Muscle of back (tissue), 11 donors: Measurements from ENCODE around the gene CDKN3. TPM values are rescaled to one million over a fixed set of nuclear protein-coding genes. Genes with fewer than 3 reads are reported as not detected.
"Not testable (repeated sequence)": the region's sequence is repeated elsewhere in the genome, so short reads cannot be mapped to it uniquely, and the experiment has no call there.

Experiments used
- DNase-seq, 3 donors: peaks; one replicate each; pipeline versions ENCODE4 v3.0.0 to v3.0.0-alpha.2; 2013
- polyA plus RNA-seq, 10 donors: library from polyadenylated mRNA; unstranded; fragments of 120-200 nt; gene quantifications; one replicate each; pipeline ENCODE4 v1.2.1, GENCODE V29; 2013; ENCODE audit not compliant: insufficient read length in 10 of 10

The CDKN3 gene
- polyA plus RNA-seq, 10 donors, result 24.3 to 36.7 (median 30.5) TPM

DNA sequence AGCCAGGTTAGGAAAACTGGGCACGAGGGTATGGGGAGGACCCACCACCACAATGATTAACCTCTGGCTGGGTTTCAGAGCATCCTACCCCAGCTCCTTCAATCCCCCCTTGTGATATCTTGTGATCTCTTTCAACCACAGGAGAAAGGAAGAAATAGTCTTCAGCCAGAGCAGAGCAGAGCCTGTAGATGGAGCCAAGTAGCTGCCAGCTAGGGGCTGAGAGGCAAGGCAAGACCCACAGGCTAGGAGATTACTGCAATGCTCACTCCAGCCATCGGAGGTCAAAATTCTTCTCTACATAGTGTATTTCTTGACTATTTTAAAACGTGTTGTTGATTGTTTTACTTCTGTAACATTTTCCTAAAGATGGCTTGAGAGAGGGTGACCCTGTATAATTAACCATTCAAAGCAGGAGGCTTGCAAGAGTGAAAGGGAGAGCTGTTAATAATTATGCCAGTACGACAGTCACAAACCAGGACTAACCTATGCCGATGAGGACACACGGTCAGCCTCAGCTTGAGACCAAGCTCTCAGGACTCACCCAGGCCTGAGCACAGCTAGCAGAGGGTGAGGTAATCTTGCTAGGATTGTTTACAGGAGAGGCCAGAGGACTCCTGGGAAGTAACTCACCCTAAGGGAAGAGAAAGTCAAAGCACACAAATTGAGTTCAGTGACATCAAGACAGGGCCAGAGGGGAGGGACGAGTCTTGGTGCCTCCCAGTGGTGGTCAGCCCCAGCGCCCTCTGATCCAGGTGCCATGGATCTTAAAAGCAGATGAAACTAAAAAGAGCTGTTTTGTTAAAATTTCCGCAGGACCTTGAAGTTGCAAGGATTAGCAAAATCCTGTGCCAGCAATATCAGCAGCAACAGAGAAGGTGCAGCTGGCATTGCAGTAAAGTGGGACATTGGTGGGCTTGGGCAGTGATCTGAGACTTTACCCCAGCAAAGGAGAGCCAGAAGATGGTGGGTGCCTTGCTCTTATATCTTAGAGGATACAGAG, 29.8 kb upstream of the CDKN3 start:
- peak in 2 of 3 donors; percentile 28 to 30 for DNase-seq

DNA sequence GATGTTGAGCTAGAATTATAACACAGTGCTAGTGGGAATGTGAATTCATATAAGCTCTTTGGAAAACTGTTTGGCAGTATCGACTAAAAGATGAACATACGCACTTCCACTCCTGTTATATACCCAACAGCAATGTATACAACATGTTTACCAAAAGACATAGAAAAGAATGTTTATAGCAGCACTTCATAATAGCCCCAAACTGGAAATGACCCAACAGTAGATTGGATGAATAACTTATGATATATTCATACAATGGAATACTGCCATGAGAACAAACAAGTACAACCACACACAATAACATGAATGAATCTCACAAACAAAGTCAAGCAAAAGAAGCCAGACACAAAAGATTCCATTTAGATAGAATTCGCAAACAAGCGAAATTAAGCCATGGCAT, 28.5 kb upstream of the CDKN3 start:
- no peak for DNase-seq

DNA sequence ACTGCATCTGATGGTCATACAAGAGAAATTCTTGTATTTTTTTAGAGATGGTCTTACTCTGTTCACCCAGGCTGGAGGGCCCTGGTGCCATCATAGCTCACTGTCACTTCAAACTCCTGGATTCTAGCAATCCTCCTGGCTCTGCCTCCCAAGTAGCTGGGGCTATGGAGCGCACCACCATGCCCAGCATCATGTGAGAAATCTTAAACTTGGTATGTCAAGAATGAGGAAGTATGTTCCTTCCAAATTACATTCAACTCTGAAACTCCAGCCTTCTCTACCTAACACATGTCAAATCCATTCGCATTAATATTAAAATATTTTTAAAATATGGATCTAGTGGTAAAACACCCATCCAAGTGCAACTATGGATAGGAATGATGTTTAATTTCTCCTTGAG, 27.5 kb upstream of the CDKN3 start:
- no peak for DNase-seq

DNA sequence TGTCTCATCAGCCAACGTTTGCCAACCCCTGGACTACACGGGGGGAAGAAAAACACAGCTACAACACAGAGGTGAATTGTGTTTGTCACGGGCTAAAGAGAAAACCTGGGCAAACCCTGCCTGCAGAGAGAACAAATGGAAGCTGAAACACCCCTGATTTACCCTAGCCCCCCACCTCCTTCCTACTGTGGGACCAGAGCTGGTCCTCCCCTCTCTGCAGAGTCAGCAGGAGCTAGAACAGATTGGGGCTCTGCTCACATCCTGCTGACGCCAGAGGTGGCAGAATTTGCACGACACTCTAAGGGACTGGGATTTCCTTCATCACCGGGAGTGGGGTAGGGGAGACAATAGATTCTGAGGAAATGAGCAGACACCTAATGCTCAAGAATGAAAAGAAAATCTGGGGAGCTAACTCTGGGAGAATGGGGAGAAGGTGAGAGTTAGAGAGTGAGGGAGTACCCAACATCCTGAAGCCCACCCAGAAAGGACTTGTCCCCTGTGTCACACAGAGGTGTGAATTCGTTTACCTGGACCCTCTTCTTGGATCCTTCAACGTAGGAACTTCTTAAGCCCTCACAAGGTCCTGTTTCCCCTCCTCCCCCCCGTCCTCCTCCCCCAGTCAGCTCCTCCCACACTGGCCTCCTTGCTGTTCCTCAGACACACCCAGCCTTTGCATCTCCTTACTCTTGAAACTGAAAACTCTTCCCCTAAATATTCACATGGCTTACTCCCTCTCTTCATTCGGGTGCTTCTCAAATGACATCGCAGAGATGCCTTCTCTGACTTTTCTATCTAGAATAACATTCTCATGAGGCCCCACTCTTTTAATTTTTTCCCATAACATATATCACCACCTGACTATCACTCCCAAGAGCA, 26.2 kb upstream of the CDKN3 start:
- no peak for DNase-seq

DNA sequence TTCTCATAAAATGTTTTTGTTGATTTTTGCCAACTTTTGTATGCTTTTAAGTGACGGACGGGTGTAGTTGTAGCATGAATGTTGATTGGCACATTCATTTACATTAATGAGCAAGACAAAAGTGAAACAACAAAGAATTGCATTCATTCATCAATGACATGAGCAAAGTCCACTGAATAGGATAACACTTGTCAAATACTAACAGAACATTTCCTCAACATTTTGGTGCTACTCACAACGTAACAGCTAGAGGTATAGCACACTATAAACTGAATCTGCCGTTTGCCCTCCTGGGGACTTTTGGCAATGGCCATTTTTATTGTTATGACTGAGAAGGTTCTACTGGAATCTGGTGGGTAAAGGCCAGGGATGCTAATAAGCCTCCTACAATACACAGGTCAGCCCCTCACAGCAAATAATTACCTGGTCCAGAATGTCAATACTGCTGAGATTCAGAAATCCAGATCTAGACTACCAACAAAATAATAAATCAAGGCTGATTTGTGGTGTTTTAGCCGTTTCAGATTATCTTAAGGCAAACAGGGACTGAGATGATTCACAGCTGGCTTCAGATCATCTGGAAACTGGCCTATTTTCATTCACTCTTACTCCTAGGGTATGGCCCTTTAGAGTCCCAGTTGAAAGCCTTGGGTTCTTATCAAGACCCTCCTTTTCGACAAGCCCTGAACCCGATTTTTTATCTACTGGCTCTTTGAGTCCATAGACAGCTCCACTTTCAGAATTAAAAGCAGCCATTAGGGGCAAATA, 22.5 kb upstream of the CDKN3 start:
- DNase-seq, result no peak

DNA sequence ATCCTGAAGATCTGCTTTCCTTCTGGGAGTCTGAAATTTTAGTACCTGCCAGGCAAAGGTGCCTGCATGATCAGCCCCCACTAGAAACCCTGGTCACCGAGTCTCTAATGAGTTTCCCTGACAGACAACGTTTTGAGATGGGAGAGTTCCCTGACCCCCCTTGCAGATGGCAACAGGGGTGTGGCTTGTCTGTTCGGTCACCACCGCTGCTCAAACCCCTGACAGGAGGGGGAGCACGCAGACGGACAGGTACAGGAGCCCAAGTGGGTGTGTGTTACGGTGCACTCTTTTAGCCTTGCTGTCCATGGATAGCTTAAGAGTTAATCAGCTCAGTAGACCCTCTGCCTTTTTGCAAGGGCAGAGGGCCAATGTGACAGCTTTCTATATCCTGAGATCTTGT, 19.3 kb upstream of the CDKN3 start:
- no peak for DNase-seq

DNA sequence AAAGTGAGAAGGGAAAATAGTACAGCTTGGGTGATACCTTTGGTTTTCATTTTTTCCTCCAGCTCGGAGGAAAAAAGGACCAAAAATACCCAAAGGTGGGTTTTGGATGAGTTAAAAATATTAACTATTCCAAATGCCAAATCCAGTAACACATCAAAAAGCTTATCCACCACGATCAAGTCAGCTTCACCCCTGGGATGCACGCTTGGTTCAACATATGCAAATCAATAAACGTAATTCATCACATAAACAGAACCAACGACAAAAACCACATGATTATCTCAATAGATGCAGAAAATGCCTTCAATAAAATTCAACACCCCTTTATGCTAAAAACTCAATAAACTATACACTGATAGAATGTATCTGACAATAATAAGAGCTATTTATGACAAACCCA, 17.9 kb upstream of the CDKN3 start:
- DNase-seq, result not testable (repeated sequence)

DNA sequence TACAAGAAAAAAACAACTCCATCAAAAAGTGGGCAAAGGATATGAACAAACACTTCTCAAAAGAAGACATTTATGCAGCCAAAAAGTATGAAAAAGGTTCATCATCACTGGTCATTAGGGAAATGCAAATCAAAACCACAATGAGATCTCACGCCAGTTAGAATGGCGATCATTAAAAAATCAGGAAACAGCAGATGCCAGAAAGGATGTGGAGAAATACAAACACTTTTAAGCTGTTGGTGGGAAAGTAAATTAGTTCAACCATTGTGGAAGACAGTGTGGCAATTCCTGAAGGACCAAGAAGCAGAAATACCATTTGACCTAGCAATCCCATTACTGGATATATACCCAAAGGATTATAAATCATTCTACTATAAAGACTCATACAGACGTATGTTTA, 16.2 kb upstream of the CDKN3 start:
- not testable (repeated sequence) for DNase-seq

DNA sequence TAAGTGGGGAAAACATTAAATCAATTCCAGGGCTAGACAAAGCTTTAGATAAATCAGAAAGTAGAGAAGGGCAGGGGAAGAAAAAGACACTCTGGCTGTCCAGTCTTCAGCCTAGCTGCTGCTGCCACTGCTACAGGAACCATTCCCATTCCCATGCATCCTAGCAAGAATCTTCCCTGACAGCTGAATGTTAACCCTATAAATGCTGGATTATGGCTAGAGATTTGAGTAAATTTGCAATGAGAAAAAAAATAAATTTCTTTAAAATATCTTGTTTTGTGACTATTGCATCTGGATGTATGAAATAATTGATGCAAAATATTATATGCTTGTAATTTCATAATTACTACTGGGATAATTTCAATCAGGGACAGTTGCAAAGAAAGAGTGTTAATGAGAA, 15.0 kb upstream of the CDKN3 start:
- no peak for DNase-seq

DNA sequence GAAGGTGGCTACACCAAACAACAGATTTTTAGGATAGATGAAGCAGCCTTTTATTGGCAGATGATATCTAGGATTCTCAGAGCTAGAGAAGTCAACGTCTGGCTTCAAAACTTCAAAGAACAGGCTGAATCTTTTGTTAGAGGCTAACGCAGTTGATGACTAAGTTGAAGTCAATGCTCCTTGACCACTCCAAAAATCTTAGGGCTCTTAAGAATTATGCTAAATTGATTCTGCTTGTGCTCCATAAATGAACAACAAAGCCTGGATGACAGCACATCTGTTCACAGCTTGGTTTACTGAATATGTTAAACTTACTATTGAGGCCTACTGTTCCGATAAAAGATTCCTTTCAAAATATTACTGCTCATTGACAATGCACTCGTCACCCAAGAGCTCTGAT, 13.0 kb upstream of the CDKN3 start:
- no peak for DNase-seq

DNA sequence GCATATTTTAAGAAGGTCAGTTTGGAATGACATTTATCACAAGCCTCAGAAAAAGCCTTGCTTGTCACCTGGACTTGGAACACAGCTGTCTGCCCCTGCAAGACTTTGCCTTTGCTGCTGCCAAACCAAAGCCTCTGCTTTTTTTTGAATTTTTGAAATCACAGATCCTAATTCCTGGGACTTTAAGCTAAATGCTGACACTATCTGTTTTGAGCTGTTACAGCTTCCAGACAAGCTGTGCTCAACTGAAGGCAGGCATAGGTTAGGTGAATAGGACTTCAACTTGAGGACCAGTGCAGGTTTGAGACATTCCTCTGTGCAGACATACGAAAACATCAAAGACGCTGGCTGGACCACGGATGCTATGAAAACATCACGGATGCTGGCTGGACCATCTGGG, 11.3 kb upstream of the CDKN3 start:
- DNase-seq, result no peak

DNA sequence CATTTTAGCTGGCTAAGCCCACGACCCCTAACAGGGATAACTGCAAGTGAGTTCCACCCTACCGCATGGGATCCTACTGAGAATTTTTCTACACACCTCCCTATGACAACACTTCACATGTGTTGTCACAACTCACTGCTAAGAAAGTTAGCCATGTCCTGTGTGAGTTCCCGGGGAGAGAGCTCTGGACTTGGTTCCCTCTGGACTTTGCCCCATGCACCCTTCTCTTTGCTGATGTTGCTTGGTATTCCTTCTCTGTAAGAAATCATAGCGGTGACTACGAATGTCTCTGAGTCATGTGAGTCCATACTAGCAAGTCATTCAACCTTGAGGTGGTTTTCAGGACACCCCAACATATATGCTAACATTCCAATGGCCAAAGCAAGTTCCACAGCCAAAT, 9.5 kb upstream of the CDKN3 start:
- no peak for DNase-seq

DNA sequence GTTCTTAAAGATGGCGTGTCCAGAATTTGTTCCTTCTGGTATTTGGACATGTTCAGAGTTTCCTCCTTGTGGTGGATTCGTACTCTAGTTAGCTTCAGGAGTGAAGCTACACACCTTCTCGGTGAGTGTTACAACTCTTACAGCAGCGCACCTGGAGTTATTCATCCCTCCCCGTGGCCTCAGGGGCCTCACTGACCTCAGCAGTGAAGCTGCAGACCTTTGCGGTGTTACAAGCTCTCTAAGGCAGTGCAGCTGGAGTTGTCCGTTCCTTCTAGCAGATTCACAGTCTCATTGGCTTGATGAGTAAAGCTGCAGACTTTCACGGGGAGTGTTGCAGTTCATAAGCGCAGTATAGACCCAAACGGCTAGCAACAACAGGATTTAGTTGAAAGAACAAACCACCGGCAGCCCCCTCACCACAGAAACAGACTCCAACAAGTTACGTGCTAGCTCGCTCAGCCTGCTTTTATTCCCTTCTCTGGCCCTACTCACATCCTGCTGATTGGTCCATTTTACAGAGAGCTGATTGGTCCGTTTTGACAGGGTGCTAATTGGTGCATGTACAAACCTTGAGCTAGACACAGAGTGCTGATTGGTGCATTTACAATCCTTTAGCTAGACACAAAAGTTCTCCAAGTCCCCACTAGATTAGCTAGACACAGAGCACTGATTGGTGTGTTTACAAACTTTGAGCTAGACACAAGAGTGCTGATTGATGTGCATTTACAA, 4.5 kb upstream of the CDKN3 start:
- DNase-seq, result no peak

DNA sequence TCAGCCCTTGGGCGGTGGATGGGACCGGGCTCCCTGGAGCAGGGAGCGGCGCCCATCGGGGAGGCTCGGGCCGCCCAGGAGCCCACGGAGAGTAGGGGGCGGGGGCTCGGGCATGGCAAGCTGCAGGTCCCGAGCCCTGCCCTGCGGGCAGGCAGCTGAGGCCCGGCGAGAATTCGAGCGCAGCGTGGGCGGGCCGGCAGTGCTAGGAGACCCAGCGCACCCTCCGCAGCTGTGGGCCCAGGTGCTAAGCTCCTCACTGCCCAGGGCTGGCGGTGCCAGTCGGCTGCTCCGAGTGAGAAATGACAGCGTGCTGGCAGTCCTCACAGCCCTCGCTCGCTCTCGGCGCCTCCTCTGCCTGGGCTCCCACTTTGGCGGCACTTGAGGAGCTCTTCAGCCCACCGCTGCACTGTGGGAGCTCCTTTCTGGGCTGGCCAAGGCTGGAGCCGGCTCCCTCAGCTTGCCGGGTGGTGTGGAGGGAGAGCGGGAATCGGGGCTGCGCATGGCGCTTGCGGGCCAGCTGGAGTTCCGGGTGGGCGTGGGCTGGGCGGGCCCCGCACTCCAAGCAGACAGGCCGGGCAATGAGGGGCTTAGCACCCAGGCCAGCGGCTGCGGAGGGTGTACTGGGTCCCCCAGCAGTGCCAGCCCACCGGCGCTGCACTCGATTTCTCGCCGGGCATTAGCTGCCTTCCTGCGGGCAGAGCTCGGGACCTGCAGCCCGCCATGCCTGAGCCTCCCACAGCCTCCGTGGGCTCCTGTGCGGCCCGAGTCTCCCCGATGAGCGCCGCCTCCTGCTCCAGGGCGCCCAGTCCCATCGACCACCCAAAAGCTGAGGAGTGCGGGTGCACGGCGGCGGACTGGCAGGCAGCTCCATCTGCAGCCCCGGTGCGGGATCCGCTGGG, 3.6 kb upstream of the CDKN3 start:
- not testable (repeated sequence) for DNase-seq

DNA sequence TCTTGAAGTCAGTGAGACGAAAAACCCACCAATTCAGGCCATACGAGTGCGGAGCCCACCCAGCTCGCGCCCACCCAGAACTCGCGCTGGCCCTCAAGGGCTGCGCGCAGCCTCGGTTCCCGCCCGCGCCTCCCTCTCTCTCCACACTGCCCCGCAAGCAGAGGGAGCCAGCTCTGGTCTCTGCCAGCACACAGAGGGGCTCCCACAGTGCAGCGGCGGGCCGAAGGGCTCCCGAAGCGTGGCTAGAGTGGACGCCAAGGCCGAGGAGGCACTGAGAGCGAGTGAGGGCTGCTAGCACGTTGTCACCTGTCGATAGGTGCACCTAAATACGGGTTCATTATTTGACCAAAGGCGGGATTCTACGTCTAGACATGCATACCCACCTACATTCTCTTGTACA, 2.2 kb upstream of the CDKN3 start:
- DNase-seq, result no peak

DNA sequence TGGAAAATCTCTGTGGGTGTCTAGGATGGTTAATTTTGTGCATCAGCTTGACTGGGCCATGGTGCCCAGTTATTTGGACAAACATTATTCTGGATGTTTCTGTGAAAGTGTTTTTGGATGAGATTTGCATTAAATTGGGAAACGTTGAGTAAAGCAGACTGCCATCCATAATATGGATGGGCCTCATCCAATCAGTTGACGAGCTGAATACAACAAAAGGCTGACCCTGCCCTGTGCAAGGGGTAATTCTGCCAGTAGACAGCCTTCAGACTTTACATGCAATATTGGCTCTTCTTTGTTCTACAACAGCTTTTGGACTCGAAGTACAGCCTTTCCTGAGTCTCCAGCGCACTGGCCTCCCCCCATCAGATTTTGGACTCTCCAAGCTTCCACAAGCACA, 1.5 kb upstream of the CDKN3 start:
- DNase-seq, result no peak

DNA sequence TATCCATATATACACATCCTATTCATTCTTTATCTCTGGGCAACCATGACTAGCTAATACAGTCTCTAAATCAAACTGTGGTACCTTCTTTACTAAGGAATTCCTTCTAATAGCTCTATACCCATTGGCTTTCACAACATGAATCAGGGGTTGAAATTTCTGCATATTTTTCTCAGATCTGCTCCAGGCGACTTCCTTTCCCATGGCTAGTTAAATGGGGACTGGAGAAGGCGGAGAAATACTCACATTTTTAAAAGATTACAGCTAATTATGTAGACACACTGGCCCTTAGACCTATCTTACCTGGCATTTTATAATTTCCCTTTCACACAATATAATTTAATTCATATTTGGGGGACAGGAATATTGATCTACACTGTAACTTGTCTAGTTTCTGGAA, 1.1 kb upstream of the CDKN3 start:
- no peak for DNase-seq

DNA sequence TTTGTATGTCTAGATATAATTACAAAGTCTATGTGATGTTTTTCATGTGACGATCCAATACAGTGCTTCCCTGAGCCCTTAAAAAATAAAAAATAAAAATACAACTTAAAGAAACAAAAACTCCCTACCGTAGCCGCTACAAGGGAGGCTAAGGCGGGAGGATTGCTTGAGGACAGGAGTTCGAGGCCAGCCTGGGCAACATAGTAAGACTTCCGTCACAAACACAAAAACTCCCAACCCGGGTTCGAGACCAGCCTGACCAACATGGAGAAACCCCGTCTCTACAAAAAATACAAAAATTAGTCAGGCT, 669 bp upstream of the CDKN3 start:
- DNase-seq, result no peak

DNA sequence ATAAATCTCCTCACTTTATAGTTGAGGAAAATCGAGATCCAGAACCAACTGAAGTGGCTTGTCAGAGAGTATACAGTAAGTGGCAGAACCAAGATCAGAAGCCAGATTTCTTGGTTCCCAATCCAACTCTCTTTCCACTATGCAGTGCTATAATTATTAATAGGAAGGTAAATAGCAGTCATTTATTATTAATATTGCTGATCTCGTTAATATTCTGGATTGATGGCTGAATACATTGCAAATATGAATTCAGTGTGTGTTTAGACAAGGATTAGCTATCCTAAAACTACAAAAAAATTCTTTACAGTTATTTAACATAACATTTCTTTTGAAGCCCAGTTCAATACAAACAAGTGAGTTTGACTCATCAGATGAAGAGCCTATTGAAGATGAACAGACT, 2.8 kb downstream of the CDKN3 start:
- no peak for DNase-seq

DNA sequence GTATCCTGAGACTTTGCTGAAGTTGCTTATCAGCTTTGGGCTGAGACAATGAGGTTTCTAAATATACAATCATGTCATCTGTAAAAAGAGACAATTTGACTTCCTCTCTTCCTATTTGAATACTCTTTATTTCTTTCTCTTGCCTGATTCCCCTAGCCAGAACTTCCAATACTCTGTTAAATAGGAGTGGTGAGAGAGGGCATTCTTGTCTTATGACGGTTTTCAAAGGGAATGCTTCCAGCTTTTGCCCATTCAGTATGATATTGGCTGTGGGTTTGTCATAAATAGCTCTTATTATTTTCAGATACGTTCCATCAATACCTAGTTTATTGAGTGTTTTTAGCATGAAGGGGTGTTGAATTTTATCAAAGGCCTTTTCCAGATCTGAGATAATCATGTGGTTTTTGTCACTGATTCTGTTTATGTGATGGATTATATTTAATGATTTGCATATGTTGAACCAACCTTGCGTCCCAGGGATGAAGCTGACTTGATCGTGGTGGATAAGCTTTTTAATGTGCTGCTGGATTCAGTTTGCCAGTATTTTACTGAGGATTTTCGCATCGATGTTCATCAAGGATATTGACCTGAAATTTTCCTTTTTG, 6.7 kb downstream of the CDKN3 start:
- DNase-seq, result not testable (repeated sequence)
